Esophagus muscularis mucosa (tissue), 4 donors: ENCODE results near the gene SPOCK3. TPM values are rescaled to one million over a fixed set of nuclear protein-coding genes. Genes with fewer than 3 reads are reported as not detected.
"Not testable (repeated sequence)": the region's sequence is repeated elsewhere in the genome, so short reads cannot be mapped to it uniquely, and the experiment has no call there.

Source experiments
- DNase-seq: peaks from one replicate; pipeline ENCODE4 v3.0.0-alpha.2; 2017; ENCODE audit errors: extremely low spot score
- H3K27ac ChIP-seq, 4 donors: fragments of 200-600 bp; sonication (generic); replicated peaks in 1 of 4; 1 replicate in 3 of 4; 2 replicates in 1 of 4; pipeline ENCODE4 v1.5.1; 2016 to 2019; ENCODE audit warnings: mild to moderate bottlenecking in 1 of 4
- H3K27me3 ChIP-seq, 4 donors: fragments of 200-600 bp; sonication (generic); one replicate each; pipeline versions ENCODE4 v1.5.1 to v1.6.0; 2016 to 2019
- H3K36me3 ChIP-seq, 4 donors: fragments of 200-600 bp; sonication (generic); one replicate each; pipeline ENCODE4 v1.5.1; 2016 to 2019
- H3K4me1 ChIP-seq, 4 donors: fragments of 200-600 bp; sonication (generic); one replicate each; pipeline ENCODE4 v1.5.1; 2016 to 2019
- H3K4me3 ChIP-seq, 4 donors: fragments of 200-600 bp; sonication (generic); 1 replicate in 2 of 4; 2 replicates in 2 of 4; pipeline ENCODE4 v1.5.1; 2016 to 2019; ENCODE audit warnings: mild to moderate bottlenecking in 4 of 4, moderate library complexity in 1 of 4
- H3K9me3 ChIP-seq, 4 donors: fragments of 200-600 bp; sonication (generic); 1 replicate in 3 of 4; 2 replicates in 1 of 4; pipeline ENCODE4 v1.5.1; 2016 to 2019
- CTCF ChIP-seq, 3 experiments: fragments of 200-600 bp in 2 of 3; fragments of 450-650 bp in 1 of 3; sonication (generic) in 2 of 3; IDR thresholded peaks; one replicate each; pipeline ENCODE4 v1.5.1; 2017 to 2019; ENCODE audit warnings: antibody characterized with exemption in 3 of 3, mild to moderate bottlenecking in 2 of 3, moderate library complexity in 1 of 3
- EP300 ChIP-seq: sonication (generic); formaldehyde crosslinking; IDR thresholded peaks from one replicate; pipeline ENCODE4 v1.6.1; 2017; ENCODE audit warnings: antibody characterized with exemption
- POLR2A ChIP-seq: fragments of 450-650 bp; IDR thresholded peaks from one replicate; pipeline ENCODE4 v1.6.1; 2017; ENCODE audit warnings: antibody characterized with exemption, moderate library complexity, mild to moderate bottlenecking, low read depth
- POLR2AphosphoS5 ChIP-seq, 2 donors: sonication (generic); formaldehyde crosslinking; IDR thresholded peaks; one replicate each; pipeline ENCODE4 v1.6.1; 2017; ENCODE audit warnings: antibody characterized with exemption in 2 of 2
- WGBS: methylation state at CpG from one replicate; pipeline ENCODE4 v1.1.5; 2018; 5-methylcytosine and 5-hydroxymethylcytosine counted together
- intact Hi-C: fragments of 100-400 bp; cut with DNase I; formaldehyde crosslinking; loops from one replicate; pipeline ENCODE4 v1.15.1; 2023
- total RNA-seq, 4 donors: library from RNA; depleted of rRNA; stranded (reverse); fragments of >200 nt; gene quantifications; one replicate each; pipeline versions ENCODE4 v1.1.0 to v1.2.1, GENCODE V29; 2016

The SPOCK3 gene
- total RNA-seq, 4 donors from 2014 or later = 0.52 to 5.0 (median 2.3) TPM

- H3K27me3 ChIP-seq = no peaks in the 10 kb centered on the region
- H3K27ac ChIP-seq = no peak overlapping the region
- H3K36me3 ChIP-seq = no peaks in the 10 kb centered on the region
- 96% methylated on average over 1 of the region's 1 CpG for WGBS
- DNase-seq = no peak
- TF ChIP-seq POLR2AphosphoS5 (IDR thresholded peaks at IDR 0.05) = no peak
- TF ChIP-seq POLR2A = no peak
- TF ChIP-seq CTCF (IDR thresholded peaks at IDR 0.05) = no peak
- no peak for TF ChIP-seq EP300
- intact Hi-C loops = no loop called here
- no peaks in the 10 kb centered on the region for H3K4me1 ChIP-seq
- no peak overlapping the region for H3K4me3 ChIP-seq
- H3K9me3 ChIP-seq = peaks cover 0 to 4% (median 0%) of the 10 kb centered on the region in 4 donors
Measured at GRCh38 chr4:166741742-166742141, 492.6 kb downstream of the SPOCK3 start.

GRCh38 chr4:166739215-166739614, 495.1 kb downstream of the SPOCK3 start:
- H3K9me3 ChIP-seq, intact Hi-C loops, DNase-seq, H3K4me3 ChIP-seq, H3K27me3 ChIP-seq, H3K36me3 ChIP-seq, H3K27ac ChIP-seq, H3K4me1 ChIP-seq: not testable (repeated sequence)
- WGBS = 97% methylated on average over 4 of the region's 4 CpGs

GRCh38 chr4:166737430-166737829, 496.9 kb downstream of the SPOCK3 start:
- Histone ChIP-seq H3K4me3 (no peak overlapping the region), H3K27me3 (no peaks in the 10 kb centered on the region), H3K27ac (no peak overlapping the region), H3K9me3 (no peaks in the 10 kb centered on the region), H3K4me1 (no peaks in the 10 kb centered on the region), H3K36me3 (no peaks in the 10 kb centered on the region)
- no peak for DNase-seq
- no peak for TF ChIP-seq CTCF (IDR thresholded peaks at IDR 0.05)
- TF ChIP-seq EP300 = no peak
- no peak for TF ChIP-seq POLR2A
- no peak for TF ChIP-seq POLR2AphosphoS5 (IDR thresholded peaks at IDR 0.05)
- intact Hi-C loops = no loop called here

- TF ChIP-seq CTCF (IDR thresholded peaks at IDR 0.05) (no peak), POLR2A (no peak), EP300 (no peak), POLR2AphosphoS5 (IDR thresholded peaks at IDR 0.05) (no peak)
- intact Hi-C loops = no loop called here
- Histone ChIP-seq H3K4me3 (no peak overlapping the region), H3K9me3 (no peaks in the 10 kb centered on the region), H3K27me3 (no peaks in the 10 kb centered on the region), H3K36me3 (no peaks in the 10 kb centered on the region), H3K4me1 (no peaks in the 10 kb centered on the region), H3K27ac (no peak overlapping the region)
- no peak for DNase-seq
- WGBS = 22% methylated on average over 1 of the region's 1 CpG
Measured at GRCh38 chr4:166735553-166735952, 498.7 kb downstream of the SPOCK3 start.

GRCh38 chr4:166734797-166735196, 499.5 kb downstream of the SPOCK3 start:
- TF ChIP-seq EP300 = no peak
- TF ChIP-seq POLR2A = no peak
- no peak for TF ChIP-seq POLR2AphosphoS5 (IDR thresholded peaks at IDR 0.05)
- TF ChIP-seq CTCF (IDR thresholded peaks at IDR 0.05) = no peak
- Histone ChIP-seq H3K27me3 (no peaks in the 10 kb centered on the region), H3K36me3 (no peaks in the 10 kb centered on the region), H3K4me3 (no peak overlapping the region), H3K4me1 (no peaks in the 10 kb centered on the region), H3K27ac (no peak overlapping the region), H3K9me3 (no peaks in the 10 kb centered on the region)
- no peak for DNase-seq
- intact Hi-C loops = no loop called here
- WGBS = 89% methylated on average over 3 of the region's 3 CpGs
